Endometrial microvascular endothelial cells (primary cell): Measurements from ENCODE around the gene DLK1. TPM values are rescaled to one million over a fixed set of nuclear protein-coding genes. Genes with fewer than 3 reads are reported as not detected.

Source experiments
- in situ Hi-C: cut with HindIII; loops from 2 replicates; pipeline ENCODE4 v1.10.0; 2017; ENCODE audit warnings: low sequenced_read_pairs, low pct_unique_long_range_greater_than_20kb; ENCODE audit errors: inconsistent ontology term
- total RNA-seq: library from RNA; depleted of rRNA; stranded (reverse); fragments of >200 nt; gene quantifications from one replicate; pipeline ENCODE4 v1.2.3, GENCODE V29; 2015; ENCODE audit errors: inconsistent ontology term

DLK1 gene
- total RNA-seq, 1 donor from 2014 or later = not detected

DNA sequence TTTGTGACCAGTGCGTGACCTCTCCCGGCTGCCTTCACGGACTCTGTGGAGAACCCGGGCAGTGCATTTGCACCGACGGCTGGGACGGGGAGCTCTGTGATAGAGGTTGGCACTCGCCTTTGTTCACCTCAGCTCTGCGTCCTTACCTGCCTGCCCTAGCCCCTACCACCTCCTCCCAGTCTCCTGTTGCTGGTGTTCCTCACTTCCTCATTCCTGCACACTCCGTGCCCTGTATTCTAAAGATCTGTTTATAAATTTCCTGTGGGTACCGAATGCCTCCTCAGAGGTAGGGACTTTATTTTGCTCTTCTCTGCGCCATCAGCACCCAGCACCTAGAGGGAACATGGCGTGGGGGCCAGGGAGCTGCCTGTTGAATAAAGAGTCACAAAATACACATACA, 2.3 kb downstream of the DLK1 start:
- in situ Hi-C loops = no loop called here

GRCh38 chr14:100729982-100730381, 3.3 kb downstream of the DLK1 start:
- in situ Hi-C loops = no loop called here

- in situ Hi-C loops = no loop called here
Measured at GRCh38 chr14:100730581-100730980, 3.9 kb downstream of the DLK1 start.

- in situ Hi-C loops = no loop called here
Measured at GRCh38 chr14:100731011-100731670, 4.4 kb downstream of the DLK1 start.

DNA sequence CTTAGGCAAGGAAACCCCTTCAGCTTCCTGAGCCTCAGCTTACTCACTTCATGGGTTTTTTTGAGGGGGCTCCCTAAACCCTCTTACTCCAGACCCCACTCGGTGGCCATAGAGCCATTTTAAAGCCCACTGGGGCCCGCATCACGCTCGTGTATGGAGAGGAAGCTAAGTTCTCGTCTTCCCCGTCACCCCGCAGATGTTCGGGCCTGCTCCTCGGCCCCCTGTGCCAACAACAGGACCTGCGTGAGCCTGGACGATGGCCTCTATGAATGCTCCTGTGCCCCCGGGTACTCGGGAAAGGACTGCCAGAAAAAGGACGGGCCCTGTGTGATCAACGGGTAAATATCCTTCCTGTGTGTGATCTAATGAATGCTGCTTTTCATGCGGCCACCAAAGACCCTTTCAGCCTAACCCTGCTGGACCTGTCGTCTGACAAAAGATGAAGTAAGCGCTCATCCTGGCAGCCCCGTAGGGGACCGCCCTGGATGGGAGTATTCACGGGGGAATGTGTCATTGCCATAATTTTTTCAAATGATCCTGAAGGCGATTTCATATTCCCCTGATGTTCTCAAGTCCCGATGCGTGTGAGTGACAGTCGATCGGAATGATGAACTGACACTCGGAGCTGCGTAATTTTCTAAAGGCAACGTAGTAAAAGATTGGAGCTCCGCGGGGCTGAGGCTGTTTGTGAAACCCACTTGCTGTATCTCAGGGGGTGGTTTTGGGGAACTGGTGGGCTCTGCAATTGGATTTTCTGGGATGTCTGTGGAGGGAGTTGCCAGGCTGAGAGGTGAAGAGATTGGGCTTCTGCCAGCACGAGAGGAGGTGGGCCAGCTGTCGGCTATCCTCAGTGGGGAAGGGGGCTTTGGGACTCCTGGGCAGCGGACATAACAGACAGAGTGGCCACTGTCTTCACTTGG, 5.4 kb downstream of the DLK1 start:
- in situ Hi-C loops = no loop called here

GRCh38 chr14:100732766-100733100, 6.0 kb downstream of the DLK1 start:
- in situ Hi-C loops = no loop called here

DNA sequence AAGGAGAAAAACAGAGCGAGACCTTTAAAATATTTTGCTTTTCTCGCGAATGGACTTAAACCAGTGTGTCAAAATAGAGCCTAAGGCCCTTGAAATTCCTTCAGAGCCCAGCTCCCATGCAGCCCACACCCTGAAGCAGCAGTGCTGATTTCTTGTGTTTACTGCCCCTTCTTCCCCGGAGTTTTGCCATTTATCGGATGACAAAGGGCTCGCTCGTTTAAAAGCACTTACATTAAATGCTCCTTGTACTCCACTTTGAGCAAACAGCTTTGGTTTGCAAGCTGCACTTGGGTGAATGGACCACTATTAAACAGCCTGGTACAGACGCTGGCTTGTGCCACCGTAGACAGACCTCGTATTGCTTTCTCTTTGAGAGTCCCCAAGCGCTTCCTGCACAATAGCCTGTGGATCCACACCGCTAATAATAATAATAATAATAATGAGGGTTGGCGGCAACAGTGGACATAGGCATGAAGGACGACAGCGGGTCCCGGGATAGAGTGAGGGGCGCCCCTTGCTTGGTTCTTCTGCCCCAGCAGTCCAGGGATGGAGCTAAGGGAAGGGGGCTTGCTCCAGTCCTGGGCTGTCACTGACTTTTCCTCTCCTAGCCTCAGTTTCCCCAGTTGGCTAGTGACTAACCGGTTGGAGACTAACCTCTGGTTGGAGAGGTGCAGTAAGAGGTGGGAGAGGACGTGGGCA, 6.6 kb downstream of the DLK1 start:
- in situ Hi-C loops = no loop called here

DNA sequence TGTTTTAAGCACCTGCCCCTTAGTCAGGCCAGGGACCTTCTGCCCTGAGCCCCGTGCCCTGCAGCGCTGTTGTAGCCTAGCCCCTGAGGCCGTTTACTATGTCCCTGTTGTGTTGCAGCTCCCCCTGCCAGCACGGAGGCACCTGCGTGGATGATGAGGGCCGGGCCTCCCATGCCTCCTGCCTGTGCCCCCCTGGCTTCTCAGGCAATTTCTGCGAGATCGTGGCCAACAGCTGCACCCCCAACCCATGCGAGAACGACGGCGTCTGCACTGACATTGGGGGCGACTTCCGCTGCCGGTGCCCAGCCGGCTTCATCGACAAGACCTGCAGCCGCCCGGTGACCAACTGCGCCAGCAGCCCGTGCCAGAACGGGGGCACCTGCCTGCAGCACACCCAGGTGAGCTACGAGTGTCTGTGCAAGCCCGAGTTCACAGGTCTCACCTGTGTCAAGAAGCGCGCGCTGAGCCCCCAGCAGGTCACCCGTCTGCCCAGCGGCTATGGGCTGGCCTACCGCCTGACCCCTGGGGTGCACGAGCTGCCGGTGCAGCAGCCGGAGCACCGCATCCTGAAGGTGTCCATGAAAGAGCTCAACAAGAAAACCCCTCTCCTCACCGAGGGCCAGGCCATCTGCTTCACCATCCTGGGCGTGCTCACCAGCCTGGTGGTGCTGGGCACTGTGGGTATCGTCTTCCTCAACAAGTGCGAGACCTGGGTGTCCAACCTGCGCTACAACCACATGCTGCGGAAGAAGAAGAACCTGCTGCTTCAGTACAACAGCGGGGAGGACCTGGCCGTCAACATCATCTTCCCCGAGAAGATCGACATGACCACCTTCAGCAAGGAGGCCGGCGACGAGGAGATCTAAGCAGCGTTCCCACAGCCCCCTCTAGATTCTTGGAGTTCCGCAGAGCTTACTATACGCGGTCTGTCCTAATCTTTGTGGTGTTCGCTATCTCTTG, 7.6 kb downstream of the DLK1 start:
- in situ Hi-C loops = no loop called here

DNA sequence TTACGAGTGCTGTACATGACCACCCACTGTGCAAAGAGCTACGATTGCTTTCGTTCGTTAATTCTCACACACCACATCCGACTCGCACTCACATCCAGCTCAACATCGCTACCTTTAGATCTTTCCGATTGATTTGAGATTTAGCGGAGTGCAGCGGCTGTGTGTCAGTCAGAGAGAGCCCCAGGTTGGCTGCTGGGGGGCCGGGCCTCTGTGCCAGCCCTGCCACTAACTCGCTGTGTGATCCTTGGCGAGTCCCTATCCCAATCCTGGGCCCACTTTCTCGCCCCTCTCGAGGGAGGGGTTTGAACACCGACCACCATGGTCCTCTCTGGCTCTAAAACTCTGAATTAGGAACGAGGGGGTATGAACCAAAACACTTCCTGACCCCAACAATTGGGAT, 8.6 kb downstream of the DLK1 start:
- in situ Hi-C loops = no loop called here

GRCh38 chr14:100736269-100737180, 9.8 kb downstream of the DLK1 start:
- in situ Hi-C loops = no loop called here

- in situ Hi-C loops = no loop called here
Measured at GRCh38 chr14:100737526-100737925, 10.8 kb downstream of the DLK1 start.

GRCh38 chr14:100738269-100738691, 11.6 kb downstream of the DLK1 start:
- in situ Hi-C loops = no loop called here

DNA sequence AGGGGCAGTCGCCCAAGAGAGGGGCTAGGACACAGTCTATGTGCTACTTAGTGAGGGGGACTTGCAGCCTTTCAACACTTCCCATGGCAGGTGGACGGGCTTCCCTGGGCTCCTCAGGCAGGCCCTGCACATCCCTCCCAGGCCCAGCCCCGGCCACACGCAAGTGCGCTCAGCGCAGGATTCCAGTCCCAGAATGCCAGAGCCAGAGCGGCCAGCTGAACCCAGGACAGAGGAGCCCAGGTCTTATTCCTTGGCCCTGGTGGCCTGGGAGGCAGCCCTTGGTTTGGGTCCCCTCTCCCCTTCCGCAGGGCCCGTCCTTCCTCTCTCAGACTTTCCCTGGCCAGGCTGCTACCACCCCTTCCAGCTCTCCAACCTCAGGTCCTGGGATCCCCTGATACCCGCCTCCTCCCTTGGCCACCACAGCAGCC, 12.0 kb downstream of the DLK1 start:
- in situ Hi-C loops = no loop called here

GRCh38 chr14:100739306-100739705, 12.6 kb downstream of the DLK1 start:
- in situ Hi-C loops = no loop called here

DNA sequence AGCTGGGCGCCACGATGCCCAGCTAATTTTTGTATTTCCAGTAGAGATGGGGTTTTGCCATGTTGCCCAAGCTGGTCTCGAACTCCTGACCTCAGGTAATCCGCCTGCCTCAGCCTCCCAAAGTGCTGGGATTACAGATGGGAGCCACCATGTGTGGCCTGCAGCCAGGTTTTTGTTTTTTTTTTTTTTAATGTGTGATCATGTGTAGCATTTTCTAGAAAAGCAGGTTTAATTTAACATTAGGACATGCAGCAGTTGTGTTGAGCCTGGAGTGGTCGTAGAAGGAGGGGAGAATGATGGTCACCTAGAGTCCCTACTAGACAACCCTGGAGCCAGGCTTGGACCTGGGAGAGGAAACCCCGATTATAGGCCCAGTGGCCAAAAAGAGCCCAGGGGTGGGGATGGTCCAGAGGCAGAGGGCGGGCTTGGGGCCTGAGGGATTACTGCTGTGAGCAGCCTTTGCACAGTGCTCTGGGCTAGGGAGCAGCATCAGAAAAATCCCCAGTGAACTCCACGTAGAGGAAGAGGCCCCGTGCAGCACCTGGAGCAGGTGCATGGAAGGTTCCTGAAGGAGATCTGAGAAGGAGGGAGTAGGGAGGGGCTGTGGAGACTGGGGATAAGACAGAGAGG, 13.6 kb downstream of the DLK1 start:
- in situ Hi-C loops = no loop called here

DNA sequence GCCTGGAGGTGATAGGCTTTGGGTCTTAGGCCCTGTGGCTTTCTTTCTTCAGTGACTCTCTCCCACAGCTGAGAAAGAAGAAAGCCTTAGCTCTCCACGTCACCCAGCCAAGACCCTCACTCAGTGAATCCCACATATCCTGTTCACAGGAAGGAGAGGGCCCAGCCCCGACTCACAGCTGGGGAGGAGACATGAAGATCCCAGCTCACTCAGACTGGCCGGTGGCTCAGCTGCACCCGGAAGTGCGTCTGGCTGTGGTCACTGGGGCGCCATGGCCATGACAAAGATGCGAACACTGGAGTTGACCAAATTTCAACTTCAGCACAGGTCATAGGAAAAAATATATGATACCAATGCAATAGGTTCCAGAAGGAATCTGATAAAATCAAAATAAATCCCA, 14.2 kb downstream of the DLK1 start:
- in situ Hi-C loops = no loop called here

DNA sequence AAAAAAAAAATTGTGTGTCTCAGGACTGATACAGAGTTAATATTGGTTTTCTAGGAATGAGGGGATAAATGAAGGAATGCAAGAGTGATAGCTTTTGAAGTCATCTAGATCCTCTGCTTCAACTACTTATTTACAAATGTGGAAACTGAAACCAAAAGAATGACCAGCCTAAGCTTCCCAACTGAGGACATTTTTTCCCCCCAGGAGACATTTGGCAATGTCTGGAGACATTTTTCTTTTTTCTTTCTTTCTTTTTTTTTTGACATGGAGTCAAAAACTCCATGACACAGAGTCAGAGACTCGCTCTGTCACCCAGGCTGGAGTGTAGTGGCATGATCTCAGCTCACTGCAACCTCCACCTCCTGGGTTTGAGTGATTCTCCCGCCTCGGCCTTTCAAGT, 15.3 kb downstream of the DLK1 start:
- in situ Hi-C loops = no loop called here
